NCI-H524 treated with DMSO at 0.1 percent for 48 hours (cell line): ENCODE data around the gene TCOF1.

Source experiments
- DNase-seq: peaks from one replicate; lab custom pipeline; 2025; lab: John Stamatoyannopoulos, UW

Gene TCOF1

DNA sequence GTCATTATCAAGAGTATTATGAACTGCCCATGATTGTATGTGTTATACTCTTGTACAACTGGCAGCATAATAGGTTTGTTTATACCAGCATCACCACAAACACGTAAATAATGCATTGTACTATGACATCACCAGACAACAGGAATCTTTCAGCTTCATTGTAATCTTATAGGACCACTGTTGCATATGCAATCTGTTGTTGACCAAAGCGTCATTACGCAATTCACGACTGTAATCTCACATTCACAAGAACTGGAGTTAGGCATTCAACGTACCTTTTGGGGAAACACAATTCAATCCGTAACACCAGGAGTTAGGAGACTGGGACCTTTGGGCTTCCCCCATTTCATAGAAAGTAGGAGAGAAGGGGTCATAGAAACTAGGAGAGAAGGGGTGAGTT lies 34.4 kb upstream of the TCOF1 start:
- DNase-seq: no peak

DNA sequence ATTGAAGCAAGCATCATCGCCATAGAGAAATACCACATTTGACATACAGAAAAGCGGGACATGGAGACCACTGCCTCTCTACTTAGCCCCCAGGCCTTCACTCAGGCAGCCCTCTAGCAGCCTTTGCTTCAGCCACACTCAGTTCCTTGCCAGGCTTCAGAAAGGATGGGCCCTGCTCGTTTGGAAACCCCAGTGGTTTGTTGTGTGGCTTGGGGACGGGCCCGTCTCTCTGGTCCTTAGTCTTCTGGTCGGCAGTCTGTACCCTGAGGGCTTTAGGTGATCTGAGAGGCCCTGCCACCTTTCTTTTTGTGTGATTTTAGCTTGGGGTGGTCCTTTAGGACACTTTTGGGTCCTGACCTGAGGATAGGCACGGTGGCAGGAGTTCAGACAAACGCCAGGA lies 33.7 kb upstream of the TCOF1 start:
- no peak for DNase-seq

DNA sequence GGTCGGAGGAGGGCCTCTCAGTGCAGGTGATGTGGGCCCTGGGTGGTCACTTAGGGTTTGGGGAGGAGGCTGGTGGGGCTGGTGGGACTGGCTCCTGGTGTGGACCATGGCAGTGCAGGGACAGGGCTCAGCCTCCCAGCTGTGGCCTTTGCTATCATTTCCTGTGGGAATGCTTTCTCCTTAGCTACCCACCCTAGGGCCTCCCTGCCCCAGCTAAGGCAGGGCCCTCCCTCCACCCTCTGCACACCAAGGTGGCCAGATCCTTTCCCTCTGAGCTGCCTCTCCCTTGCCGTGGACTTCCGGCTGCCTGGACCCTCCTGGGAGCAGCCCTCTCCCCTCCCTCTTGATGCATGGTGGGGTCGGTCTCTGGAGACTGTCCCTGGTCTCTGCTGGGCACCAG lies 32.1 kb upstream of the TCOF1 start:
- no peak for DNase-seq

DNA sequence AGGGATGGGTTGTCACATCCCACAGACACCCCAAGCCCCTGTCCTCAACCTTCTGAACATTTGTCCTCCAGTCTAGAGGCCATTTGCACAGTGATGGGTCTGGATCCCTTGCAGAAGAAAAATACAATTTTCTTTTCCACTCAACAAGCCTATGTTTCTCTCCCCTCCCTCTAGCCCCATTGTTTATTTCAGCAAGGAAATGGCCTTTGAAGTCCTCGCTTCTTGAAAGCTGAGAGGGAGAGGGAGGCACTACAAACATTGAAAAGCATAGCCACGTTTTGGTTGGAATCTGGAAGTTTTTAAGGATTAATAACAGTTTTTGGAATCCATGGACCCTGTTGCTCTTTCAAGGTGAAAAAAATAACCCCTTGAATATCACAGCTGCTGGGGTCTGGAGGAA lies 30.8 kb upstream of the TCOF1 start:
- DNase-seq: no peak

DNA sequence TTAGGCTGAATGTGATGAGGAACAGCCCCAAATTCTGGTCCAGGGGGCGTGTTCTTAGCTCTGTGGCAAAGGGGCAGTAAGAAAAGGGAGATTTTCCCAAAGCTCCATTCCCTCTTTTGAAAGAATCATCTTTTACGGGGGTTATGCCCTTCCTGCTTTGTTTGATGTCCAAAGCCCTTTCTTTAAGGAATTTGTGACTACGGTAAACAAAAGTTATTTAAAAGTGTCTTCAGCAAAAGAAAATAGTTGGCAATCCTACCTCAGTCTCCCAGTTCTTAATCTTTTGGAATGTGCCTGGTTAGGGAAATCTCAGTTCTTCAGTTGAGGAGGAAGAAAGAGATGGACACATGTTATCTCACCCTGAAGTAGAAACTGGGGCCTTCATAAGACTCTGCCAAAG lies 30.4 kb upstream of the TCOF1 start:
- no peak for DNase-seq

DNA sequence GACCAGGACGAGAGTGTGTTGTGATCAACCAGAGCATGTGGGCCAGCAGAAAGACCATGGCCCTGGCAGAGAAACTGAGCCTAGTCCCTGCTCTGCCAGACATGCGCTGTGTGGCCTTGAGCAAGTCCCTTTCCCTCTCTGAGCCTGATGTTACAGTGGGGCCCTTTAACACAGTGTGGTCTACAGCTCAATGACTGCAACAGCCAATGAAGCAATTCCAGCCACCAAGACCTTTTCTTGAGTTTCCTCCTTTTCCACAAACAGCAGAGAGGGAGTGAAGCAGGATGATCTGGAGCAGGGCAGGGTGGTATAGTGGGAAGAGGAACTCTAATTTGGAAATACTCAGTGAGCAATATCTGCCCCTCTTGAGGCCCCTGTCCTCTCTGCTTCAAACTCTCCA lies 29.0 kb upstream of the TCOF1 start:
- DNase-seq: no peak

DNA sequence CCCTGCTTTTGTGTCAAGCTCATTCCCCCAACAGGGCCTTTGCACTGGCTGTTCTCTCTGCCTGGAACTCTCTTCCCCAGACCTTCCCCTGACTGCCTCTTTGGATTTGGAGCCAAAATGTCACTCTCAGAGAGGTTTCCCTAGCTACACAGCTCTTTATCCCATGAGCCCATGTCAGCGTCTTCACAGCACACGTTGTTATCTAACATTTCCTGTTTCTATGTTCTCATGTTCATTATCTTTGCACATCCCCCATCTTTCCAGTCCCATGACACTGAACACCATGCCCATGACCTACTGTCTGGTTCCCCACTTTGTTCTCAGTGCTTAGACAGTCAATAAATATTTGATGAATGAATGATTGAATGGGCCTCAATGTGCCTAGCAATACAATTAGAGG lies 28.5 kb upstream of the TCOF1 start:
- no peak for DNase-seq

DNA sequence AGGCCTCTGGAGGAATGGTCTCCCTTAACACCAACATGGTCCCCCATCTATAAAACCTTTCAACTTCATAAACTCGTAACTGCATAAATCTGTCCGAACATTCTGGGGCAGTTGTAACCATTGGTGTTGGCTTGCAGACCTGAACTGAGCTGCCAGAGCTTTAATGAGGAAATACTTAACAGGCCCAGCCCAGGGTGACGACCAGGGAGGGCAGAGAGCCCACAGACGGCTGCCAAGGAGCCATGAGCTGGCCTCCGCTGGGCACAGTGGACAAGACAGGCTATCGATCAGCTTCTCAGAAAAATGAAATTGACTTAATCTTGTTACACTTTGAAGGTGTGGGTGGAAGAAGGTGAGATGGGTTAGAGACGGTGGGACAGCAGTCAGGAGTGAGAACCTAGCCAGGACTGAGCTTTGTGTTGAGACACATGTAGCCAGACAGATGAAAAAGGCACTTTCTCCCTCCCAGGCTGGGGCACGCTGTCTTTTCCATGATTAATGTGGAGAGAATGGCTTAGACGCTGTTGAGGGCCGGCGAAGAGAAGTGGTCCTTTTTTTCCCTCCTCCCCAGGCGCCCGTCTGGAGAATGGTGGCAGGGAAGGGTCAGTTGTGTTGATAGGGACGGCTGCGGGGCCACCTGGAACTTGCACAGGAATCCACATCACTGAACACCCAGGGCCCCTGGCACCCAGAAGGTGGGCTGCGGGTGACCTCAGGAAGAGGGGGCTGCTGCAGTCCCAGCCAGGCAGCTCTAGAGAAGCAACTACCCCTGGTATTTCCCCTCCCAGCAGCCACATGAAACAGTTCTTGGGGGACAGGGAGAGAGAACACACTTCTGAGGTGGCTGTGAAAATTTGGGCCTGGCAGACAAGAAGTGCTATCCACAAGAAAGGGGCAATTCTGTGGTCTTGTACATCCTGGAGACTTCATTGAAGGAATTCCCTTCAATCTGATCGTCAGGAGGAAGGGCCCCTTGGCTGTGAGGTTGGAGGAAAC lies 27.3 kb upstream of the TCOF1 start:
- no peak for DNase-seq

DNA sequence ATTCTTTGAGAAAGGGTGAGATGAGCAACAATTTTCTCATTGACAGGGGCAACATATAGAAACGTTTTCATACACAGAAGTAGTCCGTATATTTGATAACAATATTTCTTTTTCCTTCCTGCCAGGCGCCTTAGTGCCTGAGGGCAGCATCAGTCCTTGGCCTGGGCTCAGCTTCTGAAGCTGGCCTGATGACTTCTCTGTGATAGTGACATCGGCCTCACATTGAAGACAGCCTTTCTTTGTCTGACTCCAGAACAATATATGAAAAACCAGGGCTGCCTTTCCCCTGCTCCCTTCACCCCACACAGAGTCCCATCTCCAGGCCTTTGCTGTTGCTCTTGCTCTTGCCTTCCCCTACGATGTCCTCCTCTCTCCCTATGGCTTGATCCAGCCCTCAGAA lies 24.1 kb upstream of the TCOF1 start:
- DNase-seq: no peak

DNA sequence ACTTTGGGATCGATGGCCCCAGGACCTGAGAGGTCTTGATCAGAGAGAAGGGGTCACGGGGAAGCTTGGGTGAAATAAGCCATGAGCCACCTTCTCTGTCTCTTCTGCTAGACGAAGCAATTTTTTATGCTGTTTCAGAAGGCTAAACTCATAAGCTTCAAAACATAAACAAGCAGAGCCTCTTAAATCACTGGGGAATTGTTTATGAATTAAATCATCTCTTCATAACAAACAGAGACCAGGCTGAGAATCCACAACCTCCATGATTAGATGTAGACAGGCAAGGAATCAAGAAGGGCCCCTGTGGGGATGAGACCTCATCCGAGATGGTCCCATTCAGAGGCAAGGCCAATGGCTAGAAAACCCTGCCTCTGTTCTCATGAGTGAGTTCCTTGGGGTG lies 21.7 kb upstream of the TCOF1 start:
- no peak for DNase-seq

DNA sequence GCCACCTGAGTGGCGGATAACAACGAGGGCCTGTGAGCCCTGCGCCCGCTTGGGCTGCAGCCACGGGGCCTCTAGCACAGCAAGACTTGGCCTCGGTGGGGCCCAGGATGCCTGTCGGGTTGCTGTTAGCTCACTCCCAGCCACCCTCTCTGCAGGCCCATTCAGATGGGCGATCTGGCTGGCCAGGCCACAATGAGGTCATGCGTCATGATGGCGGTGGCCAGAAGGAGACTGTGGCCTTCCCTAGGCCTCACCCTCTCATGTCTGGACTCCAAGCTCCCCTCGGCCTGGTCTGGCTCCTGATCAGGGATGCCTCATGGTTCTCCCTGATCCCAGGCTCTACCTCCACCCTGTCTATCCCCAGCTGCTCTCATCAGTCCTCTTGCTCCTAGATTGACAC lies 19.0 kb upstream of the TCOF1 start:
- DNase-seq: no peak

DNA sequence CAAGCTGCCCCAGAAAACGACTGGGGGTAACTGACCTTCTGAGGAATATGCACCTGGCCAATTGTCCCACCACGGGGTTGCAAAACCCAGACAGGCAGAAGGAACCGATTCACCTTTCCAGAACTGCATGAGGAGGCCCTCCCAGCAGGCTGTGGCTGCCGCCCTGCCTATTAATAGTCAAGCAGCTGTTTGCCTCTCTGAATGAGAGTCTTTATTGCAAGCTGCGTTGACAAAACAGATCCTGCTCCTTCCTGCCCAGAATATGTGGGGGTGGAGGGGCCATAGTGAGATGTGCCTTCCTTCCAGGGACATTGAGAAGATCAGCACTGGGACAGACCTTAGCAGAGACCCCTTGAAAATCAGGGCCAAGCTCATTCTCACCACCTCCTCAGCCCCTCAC lies 18.3 kb upstream of the TCOF1 start:
- no peak for DNase-seq

DNA sequence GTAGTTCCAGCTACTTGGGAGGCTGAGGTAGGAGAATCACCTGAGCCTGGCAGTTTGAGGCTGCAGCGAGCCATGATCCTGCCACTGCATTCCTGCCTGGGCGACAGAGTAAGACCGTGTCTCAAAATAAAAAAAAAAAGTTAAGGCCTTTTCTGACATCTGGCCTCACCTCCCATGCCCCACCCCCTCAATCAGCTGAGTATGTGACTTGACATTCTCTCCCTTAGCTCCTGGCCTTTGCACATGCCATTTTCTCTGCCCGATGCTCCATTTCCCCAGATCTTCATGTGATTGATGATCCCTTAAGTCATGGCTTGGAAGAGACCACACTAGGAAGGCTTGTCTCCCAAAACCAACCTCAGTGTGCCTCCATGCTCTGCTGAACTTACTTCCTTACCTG lies 17.7 kb upstream of the TCOF1 start:
- DNase-seq: no peak

DNA sequence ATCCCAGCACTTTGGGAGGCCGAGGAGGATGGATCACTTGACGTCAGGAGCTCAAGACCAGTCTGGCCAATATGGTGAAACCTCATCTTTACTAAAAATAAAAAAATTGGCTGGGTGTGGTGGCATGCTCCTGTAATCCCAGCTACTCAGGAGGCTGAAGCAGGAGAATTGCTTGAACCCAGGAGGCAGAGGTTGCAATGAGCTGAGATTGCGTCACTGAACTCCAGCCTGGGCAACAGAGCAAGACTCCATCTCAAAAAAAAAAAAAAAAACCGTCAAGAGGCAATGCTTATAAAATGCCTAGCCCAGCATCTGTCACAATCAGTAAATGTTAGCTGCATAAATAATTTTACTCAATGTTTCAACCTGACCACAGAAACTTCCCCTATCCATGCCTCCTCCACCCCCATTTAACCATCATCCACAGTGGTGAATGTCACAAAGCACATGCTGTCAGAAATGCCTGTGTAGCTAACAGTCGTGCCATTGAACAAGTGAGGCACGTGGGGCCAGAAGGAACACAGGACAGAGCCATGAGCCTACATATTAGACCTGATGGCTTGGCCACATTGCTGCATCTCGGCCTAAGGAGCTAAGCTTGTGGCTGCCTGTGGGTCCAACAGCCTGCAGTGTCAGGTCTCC lies 16.8 kb upstream of the TCOF1 start:
- no peak for DNase-seq

DNA sequence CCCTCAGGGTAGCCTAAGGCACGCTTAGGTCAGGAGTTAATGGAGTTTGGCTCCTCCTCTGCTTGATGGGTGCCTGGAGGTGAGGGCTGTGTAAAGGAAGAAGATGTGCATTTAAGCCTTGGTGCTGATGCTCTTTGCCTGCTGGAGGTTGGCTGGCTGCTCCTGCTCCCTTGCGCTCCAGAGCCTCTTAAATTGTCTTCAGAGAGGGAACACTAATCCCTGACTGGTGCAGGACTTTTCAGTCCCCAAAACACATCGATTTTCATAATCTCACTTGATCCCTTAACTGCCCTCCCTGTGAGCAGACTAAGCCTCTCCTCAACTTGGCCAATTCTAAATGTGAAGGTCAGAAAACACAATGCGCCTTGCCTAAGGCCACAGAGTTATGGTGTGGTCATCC lies 16.2 kb upstream of the TCOF1 start:
- no peak for DNase-seq

DNA sequence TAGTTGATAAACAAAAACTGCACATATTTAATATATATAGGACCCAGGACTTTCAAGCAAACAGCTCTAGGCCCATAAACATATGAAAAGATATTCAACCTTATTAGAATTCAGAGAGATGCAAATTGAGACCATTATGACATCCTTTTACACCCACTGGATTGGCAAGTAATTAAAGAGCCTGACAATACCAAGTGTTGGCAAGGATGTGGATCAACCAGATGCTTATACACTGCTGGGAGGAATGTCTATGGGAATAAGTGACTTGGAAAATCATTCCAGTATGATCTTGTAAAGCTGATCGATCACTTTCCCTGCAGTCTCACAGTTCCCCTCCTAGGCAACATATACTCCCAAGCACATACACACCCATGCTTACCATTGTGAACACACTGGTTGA lies 15.5 kb upstream of the TCOF1 start:
- no peak for DNase-seq

DNA sequence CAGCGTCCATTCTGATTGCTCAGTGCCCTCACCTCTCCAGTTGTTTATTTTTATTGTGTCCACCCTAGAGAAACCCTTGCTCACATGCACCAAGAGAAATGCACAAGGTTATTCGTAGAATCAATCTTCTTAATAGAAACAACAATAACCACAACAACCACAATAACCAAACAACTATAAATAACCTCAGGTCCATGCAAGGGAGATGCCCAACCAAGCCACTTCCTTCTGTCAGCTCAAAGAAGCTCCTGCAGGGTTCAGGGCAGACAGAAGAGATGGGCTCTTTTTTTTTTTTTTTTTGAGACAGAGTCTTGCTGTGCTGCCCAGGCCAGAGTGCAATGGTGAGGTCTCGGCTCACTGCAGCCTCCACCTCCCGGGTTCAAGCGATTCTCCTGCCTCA lies 14.9 kb upstream of the TCOF1 start:
- no peak for DNase-seq

DNA sequence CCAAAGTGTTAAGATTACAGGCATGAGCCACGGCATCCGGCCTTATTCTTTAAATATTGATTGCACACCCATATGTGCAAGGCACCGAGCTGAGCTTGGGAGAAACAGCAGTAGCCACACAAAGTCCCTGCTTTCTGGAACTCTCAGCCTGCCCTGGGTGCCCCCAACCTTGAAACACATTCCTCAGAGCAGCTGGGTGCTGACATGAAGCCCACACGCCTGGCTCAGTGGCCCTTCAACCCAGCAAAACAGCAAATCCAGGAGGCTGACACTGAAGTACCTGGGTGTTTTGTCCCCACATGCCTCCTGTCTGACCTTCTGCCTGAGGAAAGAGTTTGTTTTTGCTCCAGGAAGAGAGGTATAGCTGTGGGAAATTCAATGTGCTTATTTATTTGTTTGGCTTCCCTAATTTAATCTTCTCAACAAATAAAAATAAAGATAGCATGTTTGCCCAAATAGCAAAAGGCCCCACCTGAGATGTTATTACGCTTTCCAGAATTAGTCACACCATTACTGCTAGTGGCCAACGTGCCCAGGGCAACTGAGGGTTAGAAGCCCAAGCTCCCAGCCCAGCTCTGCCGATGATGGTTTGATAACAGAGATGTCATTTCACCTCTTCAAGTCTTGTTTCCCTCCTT lies 13.4 kb upstream of the TCOF1 start:
- DNase-seq: no peak

DNA sequence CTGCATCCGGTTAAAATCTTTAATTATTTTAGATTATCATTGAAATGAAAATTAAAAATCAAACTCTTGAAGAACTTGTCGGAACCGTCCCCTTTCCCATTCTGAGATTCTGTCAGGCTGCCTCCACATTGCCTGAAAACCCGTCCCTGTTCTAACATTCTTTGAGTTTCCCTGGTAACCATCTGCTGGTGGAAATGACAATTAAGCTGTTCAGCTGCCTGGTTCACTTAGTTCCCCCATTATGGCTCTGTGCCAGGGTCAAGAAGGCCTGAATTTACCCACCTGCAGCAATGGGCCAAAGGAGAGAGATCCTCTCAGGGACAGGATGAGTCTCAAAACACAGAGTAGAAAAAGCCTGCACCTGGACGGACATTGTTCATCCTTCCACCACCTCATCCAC lies 11.8 kb upstream of the TCOF1 start:
- DNase-seq: no peak

DNA sequence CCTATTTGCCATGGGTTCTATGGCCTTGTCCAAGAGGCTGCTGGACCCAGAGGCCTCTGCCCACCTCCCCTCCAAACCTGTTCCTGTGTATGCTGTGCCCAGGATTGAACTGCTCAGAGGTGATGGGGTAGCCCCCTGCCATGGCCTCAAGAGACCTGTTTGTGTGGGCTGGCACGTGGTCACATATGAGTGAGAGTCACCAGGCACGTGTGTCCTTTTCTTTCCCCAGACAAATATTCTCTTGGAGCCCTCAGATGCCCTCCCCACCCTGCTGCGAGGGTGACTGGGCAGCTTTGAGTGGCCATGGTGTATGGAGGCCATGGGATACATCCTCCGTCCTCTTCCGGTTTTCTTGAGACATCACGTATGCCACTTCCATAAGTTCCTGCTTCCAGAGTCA lies 10.9 kb upstream of the TCOF1 start:
- no peak for DNase-seq

DNA sequence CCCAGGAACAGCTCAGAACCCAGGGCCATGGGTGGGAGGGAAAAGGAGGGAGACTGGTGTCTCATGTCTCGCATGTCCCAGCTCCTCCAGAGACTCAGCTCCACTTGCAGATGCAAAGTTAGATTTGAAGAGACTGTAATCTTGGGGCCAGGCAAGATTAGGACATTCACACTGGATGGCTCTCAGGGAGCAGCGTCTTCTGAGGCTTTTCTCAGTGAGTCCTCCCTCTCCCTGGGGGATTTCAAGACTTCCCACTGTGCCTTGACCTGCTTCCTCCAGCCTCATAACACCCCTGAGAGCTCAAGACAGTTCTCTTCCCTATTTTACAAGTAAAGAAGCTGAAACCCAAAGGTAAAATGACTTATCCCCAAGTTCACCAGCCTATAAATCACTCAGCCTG lies 10.5 kb upstream of the TCOF1 start:
- no peak for DNase-seq

DNA sequence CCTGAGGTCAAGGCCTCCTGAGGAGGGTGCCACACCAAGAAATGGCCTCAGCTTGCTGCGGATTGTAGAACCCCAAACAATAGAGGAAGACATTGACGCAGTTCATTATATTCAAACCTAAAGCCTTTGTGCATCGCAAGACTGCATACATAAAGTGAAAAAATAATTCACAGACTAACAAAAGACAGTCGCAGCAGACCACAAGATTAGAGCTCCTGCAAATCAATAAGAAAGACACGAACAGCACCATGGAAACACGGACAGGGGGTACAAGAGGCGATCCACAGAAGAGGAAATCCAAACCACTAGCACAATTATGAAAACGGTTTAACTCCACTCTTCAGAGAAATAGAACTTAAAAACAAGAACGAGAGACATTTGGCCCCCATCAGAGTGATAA lies 10.0 kb upstream of the TCOF1 start:
- no peak for DNase-seq

DNA sequence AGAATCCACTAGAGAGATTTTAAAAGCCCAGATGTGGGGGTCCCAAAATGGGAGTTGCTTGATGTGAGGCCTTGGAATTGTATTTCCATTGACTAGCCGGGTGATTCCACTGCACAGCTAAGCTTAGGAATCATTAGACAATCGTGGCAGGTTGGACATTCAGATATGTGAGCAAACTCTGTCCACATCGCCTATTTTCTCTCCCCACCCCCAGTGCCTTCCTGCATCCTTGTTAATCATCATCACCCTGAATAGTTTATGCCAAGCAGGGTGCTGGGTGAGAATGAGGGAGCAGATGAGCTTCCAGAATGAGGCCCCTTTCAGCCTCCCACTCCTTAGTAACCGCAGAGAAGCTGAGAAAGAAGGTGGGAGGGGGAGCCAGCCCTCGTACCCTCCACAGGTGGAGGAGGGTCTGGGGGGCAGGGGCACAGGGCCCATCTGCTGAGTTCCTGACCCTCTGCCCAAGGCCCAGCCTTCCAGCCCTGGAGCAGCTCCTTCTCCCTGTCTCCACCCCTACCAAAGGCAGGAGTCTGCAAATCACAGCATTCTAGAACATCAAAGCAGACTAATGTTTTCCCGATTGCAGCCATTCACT lies 7.7 kb upstream of the TCOF1 start:
- DNase-seq: no peak
